ENCODE results near the gene ACSL1. TPM values are rescaled to one million over a fixed set of nuclear protein-coding genes. Genes with fewer than 3 reads are reported as not detected.
"Not testable (repeated sequence)": the region's sequence is repeated elsewhere in the genome, so short reads cannot be mapped to it uniquely, and the experiment has no call there.

The ACSL1 gene
- total RNA-seq, 1 donor from 2014 or later = 60.3 TPM

GRCh38 chr4:184848510-184848909 is 22.7 kb upstream of the ACSL1 start:
- DNase-seq (ENCODE audit: low read depth) = no peak
- TF ChIP-seq CTCF (IDR thresholded peaks at IDR 0.05; ENCODE audit: insufficient read depth, low read length, severe bottlenecking) = no peak
- no peak overlapping the region for H3K4me3 ChIP-seq (ENCODE audit: low read depth, low read length)
- H3K27me3 ChIP-seq (ENCODE audit: control insufficient read depth, insufficient read depth, low read length) = peaks cover 3% of the 10 kb centered on the region
- H3K36me3 ChIP-seq (ENCODE audit: control insufficient read depth, insufficient read depth, low read length) = no peaks in the 10 kb centered on the region
- FAIRE-seq = no peak

GRCh38 chr4:184846531-184846930 is 20.8 kb upstream of the ACSL1 start:
- TF ChIP-seq CTCF (IDR thresholded peaks at IDR 0.05; ENCODE audit: insufficient read depth, low read length, severe bottlenecking) = no peak
- DNase-seq (ENCODE audit: low read depth) (no peak), FAIRE-seq (no peak)
- Histone ChIP-seq H3K27me3 (ENCODE audit: control insufficient read depth, insufficient read depth, low read length) (peaks cover 3% of the 10 kb centered on the region), H3K36me3 (ENCODE audit: control insufficient read depth, insufficient read depth, low read length) (no peaks in the 10 kb centered on the region), H3K4me3 (ENCODE audit: low read depth, low read length) (no peak overlapping the region)

GRCh38 chr4:184845367-184846021 is 19.7 kb upstream of the ACSL1 start:
- Histone ChIP-seq H3K27me3 (ENCODE audit: control insufficient read depth, insufficient read depth, low read length) (peaks cover 3% of the 10 kb centered on the region), H3K4me3 (ENCODE audit: low read depth, low read length) (no peak overlapping the region), H3K36me3 (ENCODE audit: control insufficient read depth, insufficient read depth, low read length) (no peaks in the 10 kb centered on the region)
- no peak for TF ChIP-seq CTCF (IDR thresholded peaks at IDR 0.05; ENCODE audit: insufficient read depth, low read length, severe bottlenecking)
- peak; percentile 18 for FAIRE-seq
- peak; percentile 84 for DNase-seq (ENCODE audit: low read depth)

- no peak for DNase-seq (ENCODE audit: low read depth)
- FAIRE-seq = no peak
- no peak for TF ChIP-seq CTCF (IDR thresholded peaks at IDR 0.05; ENCODE audit: insufficient read depth, low read length, severe bottlenecking)
These were observed 19.0 kb upstream of the ACSL1 start for GRCh38 chr4:184844742-184845141.

GRCh38 chr4:184843984-184844554 is 18.3 kb upstream of the ACSL1 start:
- Histone ChIP-seq H3K36me3 (ENCODE audit: control insufficient read depth, insufficient read depth, low read length) (no peaks in the 10 kb centered on the region), H3K4me3 (ENCODE audit: low read depth, low read length) (no peak overlapping the region), H3K27me3 (ENCODE audit: control insufficient read depth, insufficient read depth, low read length) (peaks cover 3% of the 10 kb centered on the region)
- no peak for TF ChIP-seq CTCF (IDR thresholded peaks at IDR 0.05; ENCODE audit: insufficient read depth, low read length, severe bottlenecking)
- no peak for FAIRE-seq
- no peak for DNase-seq (ENCODE audit: low read depth)

More at GRCh38 chr4:184844742-184845141, 19.0 kb upstream of the ACSL1 start:
- Histone ChIP-seq H3K36me3 (ENCODE audit: control insufficient read depth, insufficient read depth, low read length) (no peaks in the 10 kb centered on the region), H3K27me3 (ENCODE audit: control insufficient read depth, insufficient read depth, low read length) (peaks cover 3% of the 10 kb centered on the region), H3K4me3 (ENCODE audit: low read depth, low read length) (no peak overlapping the region)

- not testable (repeated sequence) for H3K4me3 ChIP-seq (ENCODE audit: low read depth, low read length); FAIRE-seq; H3K27me3 ChIP-seq (ENCODE audit: control insufficient read depth, insufficient read depth, low read length); DNase-seq (ENCODE audit: low read depth); H3K36me3 ChIP-seq (ENCODE audit: control insufficient read depth, insufficient read depth, low read length)
These were observed 13.3 kb upstream of the ACSL1 start for GRCh38 chr4:184839075-184839399.
